GM21447 (cell line): ENCODE data around the gene SLC44A5.
"Not testable (repeated sequence)": the region's sequence is repeated elsewhere in the genome, so short reads cannot be mapped to it uniquely, and the experiment has no call there.

ENCODE experiments used
- ATAC-seq: cut with Tn5 transposase; IDR thresholded peaks from one replicate; pipeline ENCODE4 v1.9.1; 2021; ENCODE audit not compliant: unreplicated experiment

SLC44A5 gene

DNA sequence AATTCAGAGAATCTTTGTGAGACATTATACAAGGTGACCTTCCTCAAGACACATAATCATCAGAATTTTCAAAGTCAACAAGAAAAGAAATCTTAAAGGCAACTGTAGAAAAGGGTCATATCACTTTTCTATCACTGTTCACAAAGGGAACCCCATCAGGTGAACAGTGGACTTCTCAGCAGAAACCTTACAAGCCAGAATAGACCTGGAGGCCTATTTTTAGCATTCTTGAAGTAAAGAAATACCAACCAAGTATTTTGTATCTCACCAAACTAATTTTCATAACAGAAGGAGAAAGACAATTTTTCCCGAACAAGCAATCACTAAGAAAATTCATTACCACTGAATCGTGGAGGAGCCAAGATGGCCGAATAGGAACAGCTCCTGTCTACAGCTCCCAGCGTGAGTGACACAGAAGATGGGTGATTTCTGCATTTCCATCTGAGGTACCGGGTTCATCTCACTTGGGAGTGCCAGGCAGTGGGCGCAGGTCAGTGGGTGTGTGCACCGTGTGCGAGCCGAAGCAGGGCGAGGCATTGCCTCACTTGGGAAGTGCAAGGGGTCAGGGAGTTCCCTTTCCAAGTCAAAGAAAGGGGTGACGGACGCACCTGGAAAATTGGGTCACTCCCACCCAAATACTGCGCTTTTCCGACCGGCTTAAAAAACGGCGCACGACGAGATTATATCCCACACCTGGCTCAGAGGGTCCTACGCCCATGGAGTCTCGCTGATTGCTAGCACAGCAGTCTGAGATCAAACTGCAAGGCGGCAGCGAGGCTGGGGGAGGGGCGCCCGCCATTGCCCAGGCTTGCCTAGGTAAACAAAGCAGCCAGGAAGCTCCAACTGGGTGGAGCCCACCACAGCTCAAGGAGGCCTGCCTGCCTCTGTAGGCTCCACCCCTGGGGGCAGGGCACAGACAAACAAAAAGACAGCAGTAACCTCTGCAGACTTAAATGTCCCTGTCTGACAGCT lies 235.2 kb downstream of the SLC44A5 start:
- ATAC-seq: not testable (repeated sequence)

DNA sequence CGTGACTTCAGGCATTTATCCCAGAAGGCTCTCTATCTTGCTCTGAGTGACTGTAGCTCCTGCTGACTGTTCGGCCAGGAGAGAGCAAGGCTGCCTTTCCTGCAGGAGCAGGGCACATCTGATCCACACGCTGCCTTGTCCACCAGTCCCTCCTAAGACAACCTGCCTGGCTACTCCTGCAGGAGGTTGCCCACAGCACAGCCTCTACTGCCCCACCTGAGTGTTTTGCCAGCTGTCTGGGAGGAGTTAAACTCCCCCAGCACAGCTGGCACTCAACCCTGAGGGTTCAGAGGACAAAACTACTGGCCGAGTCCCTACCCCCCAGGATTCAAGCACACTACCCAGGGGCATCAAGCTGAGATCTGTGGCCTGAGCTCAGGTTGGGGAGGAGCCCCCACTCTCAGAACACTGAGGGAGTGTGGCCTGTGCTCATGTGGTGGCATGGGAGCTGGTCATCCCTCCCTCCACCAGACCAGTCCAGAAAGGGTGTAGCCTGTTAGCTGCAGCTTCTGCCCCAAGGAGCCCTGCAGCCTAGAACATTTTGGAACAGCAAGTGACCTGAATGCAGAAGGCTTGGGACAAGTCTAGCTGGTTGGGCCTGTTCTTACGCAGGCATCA lies 237.3 kb downstream of the SLC44A5 start:
- ATAC-seq: no peak

DNA sequence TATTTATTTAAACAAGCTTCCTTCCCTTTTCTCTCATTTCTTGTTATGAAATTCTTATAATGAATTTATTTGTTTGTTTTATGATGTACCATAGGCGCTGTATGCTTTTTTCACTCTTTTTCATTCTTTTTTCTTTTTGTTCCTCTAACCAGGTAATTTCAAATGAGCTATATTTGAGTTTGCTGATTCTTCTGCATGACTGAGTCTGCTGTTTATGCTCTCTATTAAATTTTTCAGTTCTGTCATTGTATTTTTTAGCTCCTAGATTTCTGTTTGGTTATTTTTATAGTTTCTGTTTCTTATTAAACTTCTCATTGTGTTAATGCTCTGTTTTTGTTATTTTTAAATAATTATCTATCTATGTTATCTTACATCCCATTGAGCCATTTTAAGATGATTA lies 244.3 kb downstream of the SLC44A5 start:
- no peak for ATAC-seq

DNA sequence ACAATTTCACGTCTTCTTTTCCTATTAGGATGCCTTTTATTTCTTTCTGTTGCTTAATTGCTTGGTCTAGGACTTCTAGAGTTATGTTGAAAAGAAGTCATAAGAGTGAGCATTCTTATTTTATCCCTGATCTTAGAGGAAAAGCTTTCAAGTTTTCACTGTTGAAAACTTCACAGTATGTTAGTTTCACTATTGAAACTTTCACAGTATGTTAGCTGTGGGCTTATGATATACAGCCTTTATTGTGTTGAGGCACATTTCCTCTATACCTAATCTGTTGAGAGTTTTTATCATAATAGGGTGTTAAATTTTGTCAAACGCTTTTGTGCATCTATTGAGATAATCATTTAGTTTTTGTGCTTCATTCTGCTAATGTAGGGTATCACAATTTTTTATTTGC lies 249.7 kb downstream of the SLC44A5 start:
- ATAC-seq: no peak

DNA sequence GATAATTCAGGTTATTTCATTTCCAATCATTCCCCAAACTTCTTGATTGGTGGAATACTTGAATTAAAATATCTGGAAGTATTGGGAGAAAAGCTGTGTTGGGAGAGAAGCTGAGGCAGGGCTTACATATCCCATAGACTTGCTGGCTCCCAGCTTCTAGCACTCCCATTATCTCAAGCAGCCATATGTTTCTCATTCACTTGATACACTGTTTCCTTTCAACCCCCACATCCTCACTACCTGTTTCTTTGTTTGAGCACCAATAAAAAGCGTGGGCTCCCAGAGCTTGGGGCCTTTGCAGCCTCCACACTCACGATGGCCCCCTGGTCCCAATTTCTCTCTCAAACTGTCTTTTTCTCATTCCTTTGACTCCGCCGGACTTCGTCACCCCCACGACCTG lies 256.6 kb downstream of the SLC44A5 start:
- not testable (repeated sequence) for ATAC-seq

DNA sequence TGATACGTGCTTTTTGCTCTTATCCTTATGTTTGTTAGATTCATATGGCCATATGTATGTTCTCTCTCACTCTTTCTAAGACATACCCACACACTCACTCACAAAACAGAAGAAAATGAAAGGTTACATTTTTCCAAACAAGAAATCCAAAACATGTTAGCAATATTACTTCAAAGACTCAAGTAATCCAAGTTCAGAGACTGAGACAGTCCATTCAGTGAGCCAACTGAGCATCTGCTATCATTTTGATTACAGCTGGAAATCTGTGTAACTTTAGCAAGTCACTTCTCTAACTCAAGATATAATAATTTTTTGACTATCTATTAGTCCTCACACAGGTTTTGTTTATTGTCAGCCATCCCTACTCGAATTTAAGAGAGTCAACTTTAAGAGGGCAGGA lies 257.9 kb downstream of the SLC44A5 start:
- no peak for ATAC-seq

DNA sequence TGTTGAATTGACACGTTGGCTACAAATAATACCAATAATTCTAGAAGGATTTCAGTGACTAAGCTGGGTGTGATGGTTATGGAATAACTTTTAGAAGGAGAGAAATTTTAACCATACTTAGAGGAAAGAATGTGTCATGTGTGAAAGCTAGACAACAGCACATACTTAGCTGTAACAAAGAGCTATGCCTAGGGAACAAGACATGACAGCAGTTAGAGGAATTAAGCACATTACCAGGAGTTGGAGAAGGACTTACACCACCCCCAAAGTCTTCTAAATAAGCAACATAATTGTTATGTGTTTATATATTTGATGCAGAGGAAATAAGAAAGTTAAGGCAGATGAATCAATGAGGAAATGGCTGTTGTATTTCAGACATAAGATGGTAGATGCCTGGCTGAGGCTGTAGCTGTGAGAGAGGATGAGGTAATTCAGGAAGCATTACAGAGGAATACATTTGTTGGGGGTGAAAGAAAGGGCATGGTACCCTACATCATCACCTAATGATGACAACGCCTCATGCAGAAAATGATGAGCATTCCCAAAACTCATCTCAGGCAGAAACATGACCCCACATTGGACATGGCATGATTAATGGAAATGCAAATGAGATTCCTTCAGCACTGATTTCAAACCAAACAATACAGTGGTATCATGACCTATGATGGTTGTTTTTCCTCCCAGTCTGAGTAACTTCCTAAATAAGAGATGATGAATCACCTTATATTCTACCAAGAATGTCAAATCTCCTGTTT lies 265.2 kb downstream of the SLC44A5 start:
- no peak for ATAC-seq

DNA sequence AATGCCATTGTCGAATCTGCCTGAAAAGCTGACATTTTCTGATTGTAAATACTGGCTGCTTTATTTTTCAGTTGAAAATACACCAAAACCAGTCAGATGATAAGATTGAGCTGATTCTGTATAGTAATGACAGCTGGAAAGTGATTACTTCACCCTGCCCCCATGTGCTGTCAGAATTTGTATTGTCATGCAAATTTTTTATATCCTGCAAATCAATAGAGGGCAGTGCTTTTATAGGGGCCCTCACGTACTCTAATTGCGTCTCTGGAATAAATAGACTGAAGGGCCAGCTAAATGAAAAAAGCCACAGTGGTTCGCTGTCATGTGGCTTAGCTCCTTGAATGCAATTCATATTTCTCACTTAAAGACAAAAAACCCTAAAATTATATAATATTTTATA lies 268.1 kb downstream of the SLC44A5 start:
- ATAC-seq: no peak

DNA sequence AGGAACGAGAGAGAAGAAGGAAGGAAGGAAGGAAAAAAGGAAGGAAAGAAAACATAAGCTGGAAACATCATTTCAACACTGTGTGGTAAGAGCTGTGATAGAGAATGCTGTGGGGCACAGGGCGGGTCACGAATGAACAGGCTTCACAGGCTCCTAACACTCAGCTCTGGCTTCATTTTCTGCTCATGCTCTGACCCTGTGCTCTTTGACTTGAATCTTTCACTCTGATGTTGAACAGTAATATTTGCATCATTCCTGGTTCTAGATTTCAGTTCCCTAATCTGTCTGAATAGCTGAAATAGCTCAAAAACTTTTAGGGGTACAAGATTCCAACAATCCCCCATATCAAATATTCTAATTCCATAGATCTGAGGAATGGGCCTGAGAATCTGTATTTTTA lies 269.4 kb downstream of the SLC44A5 start:
- peak; percentile 61 for ATAC-seq

DNA sequence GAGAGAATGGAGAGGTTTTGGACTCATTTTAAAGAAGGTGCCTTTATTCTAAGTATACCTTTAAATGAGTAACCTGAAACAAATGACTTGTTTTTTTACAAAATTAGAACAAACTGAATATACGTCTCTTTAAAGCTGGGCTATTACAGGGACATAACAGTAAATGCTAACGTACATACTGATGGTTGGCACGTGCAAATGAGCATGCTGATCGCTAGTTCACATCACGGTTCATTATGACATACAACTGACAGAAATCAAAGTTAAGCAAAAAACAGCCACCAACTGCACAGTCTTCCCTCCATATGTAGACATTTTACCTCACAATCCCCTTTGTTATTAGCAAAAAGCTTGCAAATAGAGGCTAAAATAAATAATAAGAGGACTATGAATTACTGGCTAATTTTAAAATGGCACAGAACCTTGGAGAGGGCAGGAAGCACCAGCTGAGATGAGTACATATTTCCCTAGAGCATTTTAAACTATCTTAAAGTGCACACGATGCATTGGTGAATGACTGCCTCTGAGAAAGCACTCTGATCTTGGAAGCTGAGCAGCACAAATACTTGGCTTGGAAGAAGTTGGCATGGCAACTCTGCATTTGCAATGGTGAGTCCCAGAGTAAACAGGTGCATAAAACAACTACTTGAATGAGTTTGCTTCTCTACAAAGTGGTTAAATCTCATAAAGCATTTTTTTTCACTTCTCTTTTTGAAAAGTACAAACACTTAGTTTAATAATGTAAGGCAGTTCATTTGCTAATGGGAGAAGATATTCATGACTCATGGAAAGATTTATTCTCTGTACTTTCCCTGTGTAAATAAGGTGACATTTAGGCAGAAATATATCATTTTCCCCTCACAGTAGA lies 272.1 kb downstream of the SLC44A5 start:
- ATAC-seq: peak; percentile 80

DNA sequence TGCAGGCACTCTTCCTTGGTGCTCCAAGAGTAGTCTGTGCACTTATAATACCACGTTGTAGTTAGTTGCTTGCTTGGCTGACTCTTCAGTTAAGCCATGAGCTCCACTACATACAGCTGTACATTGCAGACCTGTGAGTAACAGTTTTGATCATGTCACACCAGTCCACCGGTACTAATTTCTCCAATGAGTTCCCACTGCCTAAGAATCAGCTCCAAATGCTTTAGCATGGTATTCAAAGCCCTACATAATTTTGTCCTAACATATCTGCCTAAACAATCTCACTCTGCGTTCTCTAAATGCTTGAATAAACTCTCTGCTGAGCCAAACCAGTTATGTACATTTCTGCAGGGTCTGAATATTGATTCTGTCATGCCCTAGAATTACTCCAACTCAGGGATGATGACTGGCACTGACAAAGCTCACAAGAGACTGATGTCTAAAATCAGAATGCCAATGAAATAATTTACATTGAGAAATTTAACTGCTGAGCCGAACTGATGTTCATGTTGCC lies 276.0 kb downstream of the SLC44A5 start:
- ATAC-seq: no peak

DNA sequence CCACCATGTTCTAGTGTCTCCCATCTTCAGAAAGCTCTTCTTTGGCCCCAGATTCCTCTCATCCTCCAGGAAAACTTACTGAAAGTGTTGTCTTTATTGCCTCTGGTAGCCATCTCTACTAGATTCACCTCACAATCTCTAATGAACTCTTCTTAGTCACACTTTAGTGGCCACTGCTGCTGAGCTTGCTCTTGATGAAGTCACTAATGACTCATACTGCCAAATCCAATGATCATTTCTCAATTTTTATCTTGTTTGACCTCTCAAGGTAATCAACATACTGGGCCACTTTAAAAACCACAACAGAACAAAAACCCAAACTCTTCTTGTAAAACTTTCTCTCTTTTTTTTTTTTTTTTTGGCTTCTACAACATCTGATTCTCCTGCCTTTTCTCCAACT lies 280.3 kb downstream of the SLC44A5 start:
- no peak for ATAC-seq

DNA sequence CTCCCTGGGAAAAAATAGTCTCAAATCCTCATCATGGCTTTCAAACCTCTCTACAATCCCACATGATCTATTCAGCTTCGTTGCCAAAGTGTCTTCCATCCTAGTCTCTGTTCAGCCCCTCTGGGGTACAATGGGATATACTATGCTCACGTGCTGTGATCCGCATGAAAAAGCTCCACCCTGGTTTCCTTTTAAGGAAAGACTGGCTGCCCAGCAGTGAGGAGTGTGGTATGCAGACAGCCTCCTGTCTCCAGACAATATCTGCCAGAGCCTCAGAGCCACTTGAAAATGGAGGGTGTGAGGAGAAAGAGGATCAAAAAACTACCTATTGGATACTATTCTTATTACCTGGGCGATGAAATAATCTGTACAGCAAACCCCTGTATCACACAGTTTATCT lies 282.2 kb downstream of the SLC44A5 start:
- no peak for ATAC-seq

DNA sequence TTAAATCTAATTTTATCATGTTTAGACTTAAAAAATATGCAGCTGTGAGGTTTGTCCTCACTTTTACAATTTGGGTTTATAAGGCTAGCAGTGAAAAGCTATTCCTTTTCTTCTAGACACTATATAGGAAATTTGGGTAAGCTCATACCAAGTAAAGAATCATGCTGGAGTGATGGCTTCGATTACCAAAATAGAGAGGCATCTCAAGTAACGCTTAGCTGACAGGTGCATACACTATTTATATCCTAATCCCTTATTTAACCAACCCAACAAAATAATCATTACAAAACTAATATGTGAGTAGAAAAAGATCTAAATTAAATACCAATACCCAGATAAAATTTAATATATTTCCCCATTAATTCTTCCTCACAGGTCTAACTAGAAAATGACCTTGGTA lies 283.5 kb downstream of the SLC44A5 start:
- no peak for ATAC-seq

DNA sequence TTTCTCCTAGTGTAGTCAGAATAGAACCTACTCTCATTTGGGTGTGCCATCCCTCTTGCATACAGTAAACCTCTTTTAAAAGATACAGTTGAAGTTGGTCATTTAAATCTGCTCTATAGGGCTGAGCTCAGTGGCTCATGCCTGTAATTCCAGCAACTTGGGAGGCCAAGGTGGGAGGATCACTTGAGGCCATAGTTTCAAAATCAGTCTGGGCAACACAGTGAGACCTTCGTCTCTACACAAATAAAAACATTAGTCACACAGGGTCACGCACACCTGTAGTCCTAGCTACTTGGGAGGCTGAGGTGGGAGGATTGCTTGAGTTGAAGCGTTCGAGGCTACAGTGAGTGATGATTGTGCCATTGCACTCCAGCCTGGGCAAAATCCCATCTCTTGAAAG lies 292.9 kb downstream of the SLC44A5 start:
- ATAC-seq: no peak

DNA sequence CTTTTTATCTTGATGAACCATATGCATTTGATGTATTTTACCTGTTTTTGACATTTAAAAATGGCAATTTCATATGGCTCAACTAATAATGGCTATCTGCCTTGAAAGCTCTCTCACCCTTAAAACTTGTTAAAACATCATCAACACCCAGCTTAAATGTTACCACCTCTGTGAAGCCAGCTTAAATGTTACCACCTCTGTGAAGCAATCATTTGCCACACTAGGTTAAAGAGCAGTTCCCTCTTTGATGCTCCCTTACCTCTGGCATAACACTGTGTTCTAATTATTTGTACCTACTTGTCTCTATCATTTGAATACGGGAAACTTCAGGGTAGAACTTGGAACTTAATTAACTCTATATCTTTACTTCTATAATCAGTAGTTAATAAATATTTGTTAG lies 294.7 kb downstream of the SLC44A5 start:
- no peak for ATAC-seq

DNA sequence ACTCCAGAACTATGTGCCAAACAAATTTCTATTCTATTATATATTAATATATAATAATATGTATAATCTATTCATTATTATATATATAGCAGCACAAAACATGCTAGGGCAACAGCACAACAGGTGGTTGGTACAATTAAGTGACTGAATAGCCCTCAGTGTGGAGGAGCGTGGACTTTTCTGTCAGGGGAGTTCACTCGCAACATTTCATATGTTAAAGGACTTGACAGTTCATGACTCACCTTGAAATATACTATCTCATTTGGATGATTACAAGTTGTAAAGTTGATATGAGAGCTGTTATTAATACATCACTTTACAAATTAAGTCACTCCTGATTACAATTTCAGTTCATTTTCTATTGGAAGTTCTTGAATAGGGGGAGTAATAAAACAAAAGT lies 298.3 kb downstream of the SLC44A5 start:
- ATAC-seq: no peak

DNA sequence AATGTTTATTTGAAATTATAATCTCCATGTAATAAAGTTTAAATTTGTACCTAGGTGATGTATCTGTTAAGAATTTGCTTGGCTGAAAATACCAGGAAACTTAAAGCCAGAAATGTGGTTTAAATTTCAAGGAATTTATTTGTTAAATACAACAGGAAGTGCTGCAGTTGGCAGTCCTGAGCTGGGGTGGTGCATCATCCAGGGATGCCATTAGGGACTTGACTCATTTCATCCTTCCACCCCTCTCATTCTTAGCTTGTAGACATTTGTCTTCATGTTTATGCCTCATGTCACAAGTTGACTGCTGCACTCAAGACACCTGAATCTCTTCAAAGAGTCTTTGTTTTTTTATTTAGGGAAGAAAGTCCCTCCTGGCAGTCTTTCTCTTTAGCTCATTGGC lies 300.8 kb downstream of the SLC44A5 start:
- ATAC-seq: no peak

DNA sequence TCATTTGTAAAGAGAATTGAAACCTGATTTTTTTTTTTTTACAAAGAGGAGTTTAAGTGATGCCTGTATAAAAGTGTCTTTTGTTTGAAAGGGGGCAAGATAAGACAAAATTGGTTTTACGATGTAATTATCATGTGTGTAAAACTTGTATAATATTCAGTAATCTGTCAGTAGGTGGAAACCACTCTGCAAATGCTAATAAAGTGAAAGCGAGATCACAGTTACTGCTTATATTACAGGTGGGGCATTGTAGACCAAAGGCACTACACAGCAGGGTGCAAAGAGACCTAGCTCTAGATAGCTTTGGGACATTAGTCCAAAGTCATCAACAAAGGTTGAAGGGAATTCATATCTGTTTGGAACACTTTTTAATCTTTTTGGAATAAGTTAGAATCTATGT lies 302.5 kb downstream of the SLC44A5 start:
- ATAC-seq: no peak

DNA sequence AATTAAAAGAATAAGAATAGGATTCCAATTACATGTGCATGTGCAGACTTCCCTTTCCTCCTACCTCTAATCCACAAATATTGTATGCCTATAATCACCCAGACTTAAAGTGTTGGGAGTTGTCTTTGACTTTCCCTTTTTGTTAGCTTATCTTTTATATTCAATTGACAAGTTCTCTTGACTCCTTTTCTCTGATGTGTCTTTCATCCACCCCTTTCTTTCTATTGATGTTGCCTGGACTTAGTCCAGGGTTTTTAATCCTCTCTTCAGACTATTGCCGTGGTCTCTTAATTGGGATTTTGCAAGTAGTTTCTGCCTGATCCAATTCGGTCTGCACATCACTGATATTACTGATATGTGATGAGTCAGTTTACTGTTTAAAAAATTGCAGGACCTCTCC lies 305.9 kb downstream of the SLC44A5 start:
- ATAC-seq: no peak

DNA sequence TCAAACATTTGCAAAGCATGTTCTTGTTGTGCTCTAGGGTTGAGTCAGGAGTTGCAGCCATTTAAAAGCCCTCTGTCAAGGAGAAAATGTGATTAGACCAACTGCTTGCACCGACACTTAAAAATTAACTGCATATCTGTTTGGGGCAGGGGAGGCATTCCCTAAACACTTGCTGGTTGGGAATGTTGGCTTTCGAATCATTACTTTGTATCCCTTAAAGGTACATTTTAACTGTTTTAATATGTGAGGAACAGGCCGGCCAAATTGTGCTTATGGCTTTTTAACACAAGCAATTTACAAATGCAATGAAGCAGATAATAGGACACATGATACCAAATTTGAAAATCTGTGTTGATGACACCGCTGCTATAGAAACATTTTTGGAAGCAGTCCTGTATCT lies 317.6 kb downstream of the SLC44A5 start:
- no peak for ATAC-seq
